Brain microvascular endothelial cell (primary cell): ENCODE measurements around the gene GP1BB.
A peak's percentile ranks its signal among the peaks of the same experiment; 100 is the strongest.
"Not testable (repeated sequence)": the region's sequence is repeated elsewhere in the genome, so short reads cannot be mapped to it uniquely, and the experiment has no call there.

Experiments used
- DNase-seq: peaks from one replicate; pipeline ENCODE4 v3.0.0-alpha.2; 2020
- H3K27ac ChIP-seq: fragments of 250-450 bp; sonication (Bioruptor Pico); 2 replicates; pipeline ENCODE4 v1.5.1; 2020; ENCODE audit warnings: mild to moderate bottlenecking, moderate library complexity
- H3K27me3 ChIP-seq: fragments of 250-450 bp; sonication (Bioruptor Pico); replicated peaks from 2 replicates; pipeline ENCODE4 v1.5.1; 2020; ENCODE audit warnings: mild to moderate bottlenecking
- H3K36me3 ChIP-seq: fragments of 250-450 bp; sonication (Bioruptor Pico); replicated peaks from 2 replicates; pipeline ENCODE4 v1.5.1; 2020; ENCODE audit warnings: mild to moderate bottlenecking
- H3K4me3 ChIP-seq: 2 replicates; pipeline ENCODE4 v1.5.1; 2011; ENCODE audit warnings: low read depth, mild to moderate bottlenecking, control low read depth, low read length, moderate library complexity
- in situ Hi-C: cut with HindIII; loops from 2 replicates; pipeline ENCODE4 v1.10.0; 2017; ENCODE audit warnings: low sequenced_read_pairs, low pct_ligation_motif_present
- TF ChIP-seq, protein P1 (sequence below): IDR thresholded peaks from 2 replicates; pipeline ENCODE4 v1.5.1; 2011; ENCODE audit warnings: low read depth, mild to moderate bottlenecking, moderate library complexity, low read length, control low read depth, inconsistent platforms; ENCODE audit errors: missing control alignments

Gene GP1BB

DNA sequence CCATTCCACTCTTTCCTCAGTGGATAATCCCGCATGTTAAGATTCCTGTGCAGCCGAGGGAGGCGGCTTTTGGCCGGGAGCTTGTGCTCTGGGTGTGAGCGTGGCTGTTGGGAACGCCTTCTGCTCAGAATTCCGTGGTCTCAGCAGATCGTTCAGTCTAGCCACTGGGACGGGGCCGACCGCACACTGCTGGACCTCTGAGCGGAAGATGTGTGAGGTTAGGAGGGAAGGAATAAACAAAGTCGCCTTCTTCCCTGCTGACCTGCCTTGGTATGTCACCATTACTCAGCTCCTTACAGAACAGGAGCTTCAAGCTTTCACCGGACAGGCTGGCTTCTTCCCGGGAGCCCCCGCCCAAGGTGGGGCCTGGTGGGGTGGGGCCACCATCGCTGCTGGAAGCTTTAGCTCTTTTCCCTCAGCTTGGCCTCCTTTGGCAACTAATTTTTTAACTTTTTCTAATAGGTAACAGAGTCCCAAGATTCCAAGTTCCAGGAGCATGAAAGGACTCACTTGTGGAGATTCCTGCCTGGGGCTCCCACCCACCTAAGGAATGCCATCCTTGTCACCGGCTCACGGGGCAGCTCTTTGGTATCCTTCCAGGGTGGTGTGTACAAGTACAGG is 31.5 kb upstream of the GP1BB start:
- Histone ChIP-seq H3K27me3 (peaks cover 2% of the 10 kb centered on the region), H3K4me3 (no peak overlapping the region), H3K36me3 (no peaks in the 10 kb centered on the region), H3K27ac (no peak overlapping the region)
- peak; percentile 44 for DNase-seq
- TF ChIP-seq, protein P1, sequence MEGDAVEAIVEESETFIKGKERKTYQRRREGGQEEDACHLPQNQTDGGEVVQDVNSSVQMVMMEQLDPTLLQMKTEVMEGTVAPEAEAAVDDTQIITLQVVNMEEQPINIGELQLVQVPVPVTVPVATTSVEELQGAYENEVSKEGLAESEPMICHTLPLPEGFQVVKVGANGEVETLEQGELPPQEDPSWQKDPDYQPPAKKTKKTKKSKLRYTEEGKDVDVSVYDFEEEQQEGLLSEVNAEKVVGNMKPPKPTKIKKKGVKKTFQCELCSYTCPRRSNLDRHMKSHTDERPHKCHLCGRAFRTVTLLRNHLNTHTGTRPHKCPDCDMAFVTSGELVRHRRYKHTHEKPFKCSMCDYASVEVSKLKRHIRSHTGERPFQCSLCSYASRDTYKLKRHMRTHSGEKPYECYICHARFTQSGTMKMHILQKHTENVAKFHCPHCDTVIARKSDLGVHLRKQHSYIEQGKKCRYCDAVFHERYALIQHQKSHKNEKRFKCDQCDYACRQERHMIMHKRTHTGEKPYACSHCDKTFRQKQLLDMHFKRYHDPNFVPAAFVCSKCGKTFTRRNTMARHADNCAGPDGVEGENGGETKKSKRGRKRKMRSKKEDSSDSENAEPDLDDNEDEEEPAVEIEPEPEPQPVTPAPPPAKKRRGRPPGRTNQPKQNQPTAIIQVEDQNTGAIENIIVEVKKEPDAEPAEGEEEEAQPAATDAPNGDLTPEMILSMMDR, result no peak
- in situ Hi-C loops, result no loop called here

DNA sequence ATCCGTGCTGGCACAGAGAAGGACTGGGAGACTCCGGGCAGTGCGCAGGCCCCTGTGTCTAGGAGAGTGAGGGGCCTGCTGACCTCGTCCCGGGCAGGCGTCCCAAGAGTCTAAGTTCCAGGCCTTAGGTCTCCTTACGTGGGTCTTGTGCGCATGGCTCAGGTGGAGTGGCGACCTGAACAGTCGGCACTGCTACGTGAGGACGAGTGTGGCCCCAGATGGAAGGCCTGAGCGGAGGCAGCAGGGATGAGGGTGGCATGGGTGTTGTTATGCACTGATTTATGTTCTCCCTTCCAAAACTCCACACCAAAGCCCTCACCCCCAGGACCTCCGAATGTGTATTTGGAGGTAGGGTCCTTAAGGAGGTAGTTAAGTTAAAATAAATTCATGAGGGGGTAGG is 29.8 kb upstream of the GP1BB start:
- no peak for DNase-seq
- H3K27ac ChIP-seq, result no peak overlapping the region
- TF ChIP-seq, protein P1, result no peak

DNA sequence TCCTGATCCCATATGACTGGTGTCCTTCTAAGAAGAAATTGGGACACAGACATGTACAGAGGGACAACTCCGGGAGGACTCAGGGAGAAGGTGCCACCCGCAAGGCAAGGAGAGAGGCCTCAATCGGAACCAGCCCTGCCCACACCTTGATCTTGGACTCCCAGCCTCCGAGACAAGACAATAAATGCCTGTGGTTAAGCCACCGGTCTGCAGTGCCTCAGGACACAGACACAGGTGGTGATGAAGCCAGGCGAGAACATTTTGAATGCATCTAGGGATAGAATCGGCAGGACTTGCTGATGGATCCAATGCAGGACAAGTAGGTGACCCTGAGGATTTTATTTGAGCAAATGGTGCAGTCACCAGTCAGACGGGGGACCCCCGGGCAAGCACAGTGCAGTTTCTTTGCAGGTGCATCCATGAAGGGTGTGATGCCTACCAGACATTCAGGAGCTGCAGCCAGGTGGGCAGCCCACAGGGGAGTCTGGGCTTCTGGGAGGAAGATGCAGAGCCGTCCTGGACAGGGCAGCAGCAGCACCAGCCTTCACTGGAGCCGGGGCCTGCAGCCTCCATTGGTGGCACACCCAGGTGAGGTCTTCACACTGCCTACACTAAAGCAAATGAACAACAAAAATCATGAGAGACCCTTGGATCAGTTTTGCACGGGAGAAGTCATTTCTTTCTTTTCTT is 29.2 kb upstream of the GP1BB start:
- TF ChIP-seq, protein P1, result no peak
- H3K4me3 ChIP-seq, result no peak overlapping the region
- H3K27me3 ChIP-seq, result no peaks in the 10 kb centered on the region
- no peak for DNase-seq
- in situ Hi-C loops, result no loop called here
- H3K27ac ChIP-seq, result no peak overlapping the region
- H3K36me3 ChIP-seq, result no peaks in the 10 kb centered on the region

More for the DNA sequence above, 29.8 kb upstream of the GP1BB start:
- Histone ChIP-seq H3K36me3 (no peaks in the 10 kb centered on the region), H3K4me3 (no peak overlapping the region), H3K27me3 (no peaks in the 10 kb centered on the region)
- in situ Hi-C loops, result no loop called here

DNA sequence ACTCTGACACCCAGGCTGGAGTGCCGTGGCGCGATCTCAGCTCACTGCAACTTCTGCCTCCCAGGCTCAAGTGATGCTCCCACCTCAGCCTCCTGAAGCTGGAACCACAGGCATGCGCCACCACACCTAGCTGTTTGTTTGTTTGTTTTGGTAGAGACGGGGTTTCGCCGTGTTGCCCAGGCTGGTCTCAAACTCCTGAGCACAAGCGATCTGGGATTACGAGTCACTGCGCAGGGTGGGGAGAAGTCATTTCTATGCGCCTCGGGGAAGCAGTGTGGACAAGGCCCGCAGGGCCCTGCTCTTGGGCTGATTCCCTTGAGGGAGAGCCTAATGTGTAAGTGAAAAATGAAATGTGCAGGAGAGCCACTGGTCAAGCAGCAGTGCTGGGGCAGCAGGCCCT is 28.6 kb upstream of the GP1BB start:
- H3K27me3 ChIP-seq, result no peaks in the 10 kb centered on the region
- TF ChIP-seq, protein P1, result no peak
- no peak overlapping the region for H3K4me3 ChIP-seq
- in situ Hi-C loops, result no loop called here
- H3K36me3 ChIP-seq, result no peaks in the 10 kb centered on the region
- DNase-seq, result no peak
- no peak overlapping the region for H3K27ac ChIP-seq

DNA sequence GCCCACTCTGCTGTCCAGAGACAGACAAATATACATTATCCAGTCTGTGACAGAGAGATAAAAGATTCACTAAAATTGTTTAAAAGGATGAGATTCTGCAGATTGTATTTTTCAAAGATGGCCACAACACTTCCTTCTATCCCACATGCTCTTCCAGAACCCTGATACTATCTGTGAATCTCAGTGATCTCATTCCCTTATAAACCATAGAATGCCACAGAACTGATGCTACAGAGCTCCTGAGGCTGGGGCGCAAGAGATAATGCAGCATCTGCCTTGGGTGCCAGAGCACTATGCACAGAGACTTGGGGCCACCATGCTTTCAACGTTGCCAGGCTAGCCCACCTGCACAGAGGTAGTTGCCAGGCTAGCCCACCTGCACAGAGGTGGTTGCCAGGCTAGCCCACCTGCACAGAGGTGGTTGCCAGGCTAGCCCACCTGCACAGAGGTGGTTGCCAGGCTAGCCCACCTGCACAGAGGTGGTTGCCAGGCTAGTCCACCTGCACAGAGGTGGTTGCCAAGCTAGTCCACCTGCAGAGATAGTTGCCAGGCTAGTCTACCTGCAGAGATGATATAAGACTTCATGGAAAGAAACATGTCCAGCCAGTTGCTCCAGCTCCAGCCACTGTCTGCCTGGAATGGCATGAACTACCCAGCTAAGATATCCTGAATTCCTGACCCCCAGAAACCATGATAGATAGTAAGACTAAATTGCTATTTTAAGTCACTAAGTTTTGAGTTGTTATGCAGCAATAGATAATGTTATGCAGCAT is 26.6 kb upstream of the GP1BB start:
- no peaks in the 10 kb centered on the region for H3K36me3 ChIP-seq
- TF ChIP-seq, protein P1, result no peak
- in situ Hi-C loops, result no loop called here

DNA sequence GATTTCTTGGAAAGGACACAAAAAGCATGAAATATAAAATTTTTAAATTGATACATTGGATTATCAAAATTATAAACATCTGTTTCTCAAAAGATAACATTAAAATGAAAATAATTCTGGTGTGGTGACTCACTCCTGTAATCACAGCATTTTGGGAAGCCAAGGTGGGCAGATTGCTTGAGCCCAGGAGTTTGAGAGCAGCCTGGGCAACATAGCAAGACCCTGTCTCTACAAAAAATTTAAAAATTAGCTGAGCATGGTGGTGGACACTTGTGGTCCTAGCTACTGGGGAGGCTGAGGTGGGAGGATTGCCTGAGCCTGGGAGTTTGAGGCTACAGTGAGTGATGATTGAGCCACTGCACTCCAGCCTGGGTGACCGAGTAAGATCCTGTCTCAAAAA is 25.5 kb upstream of the GP1BB start:
- H3K36me3 ChIP-seq, in situ Hi-C loops, H3K27ac ChIP-seq, DNase-seq, H3K4me3 ChIP-seq, H3K27me3 ChIP-seq: not testable (repeated sequence)

More for the DNA sequence above, 26.6 kb upstream of the GP1BB start:
- no peak overlapping the region for H3K4me3 ChIP-seq
- no peak overlapping the region for H3K27ac ChIP-seq
- DNase-seq, result no peak
- no peaks in the 10 kb centered on the region for H3K27me3 ChIP-seq
